H1 (cell line): ENCODE measurements around the gene TRMT61B. TPM values are rescaled to one million over a fixed set of nuclear protein-coding genes. Genes with fewer than 3 reads are reported as not detected.

ENCODE experiments used
- CTCF ChIA-PET: fragments of 300-600 bp; sonication (Branson Sonifier 250); formaldehyde crosslinking; loops from one replicate; lab custom pipeline; 2021; ENCODE audit not compliant: partially characterized antibody; lab: Charles Lee
- POLR2A ChIA-PET: fragments of 300-600 bp; sonication (Branson Sonifier 250); formaldehyde crosslinking; loops from one replicate; lab custom pipeline; 2021; ENCODE audit warnings: inconsistent platforms; ENCODE audit not compliant: partially characterized antibody; lab: Charles Lee
- DNase-seq, 2 experiments: peaks; one replicate each; pipeline versions ENCODE4 v3.0.0 to v3.0.0-alpha.2; 2010 to 2022; ENCODE audit warnings: low spot score in 2 of 2, low read depth in 1 of 2, mixed read lengths in 1 of 2
- FAIRE-seq: peaks from 2 replicates; lab custom pipeline; 2011; peaks lifted over from hg19 to GRCh38; lab: Jason Lieb, UNC
- H2AFZ ChIP-seq: 2 replicates; pipeline ENCODE4 v1.8.1; 2012; ENCODE audit warnings: low read length, inconsistent platforms
- H2AK5ac ChIP-seq: 2 replicates; pipeline ENCODE4 v1.6.1; 2013; ENCODE audit warnings: low read depth, low read length
- H2BK120ac ChIP-seq: replicated peaks from 2 replicates; pipeline ENCODE3; 2013; ENCODE audit warnings: low read depth, low read length, inconsistent platforms
- H2BK12ac ChIP-seq: 2 replicates; pipeline ENCODE4 v1.6.1; 2013; ENCODE audit warnings: low read depth, low read length
- H2BK15ac ChIP-seq: 2 replicates; pipeline ENCODE4 v1.6.1; 2013; ENCODE audit warnings: low read length
- H2BK20ac ChIP-seq: 2 replicates; pipeline ENCODE4 v1.6.1; 2013; ENCODE audit warnings: low read length
- H2BK5ac ChIP-seq: 2 replicates; pipeline ENCODE4 v1.6.1; 2013; ENCODE audit warnings: low read depth, low read length
- H3K14ac ChIP-seq: 2 replicates; pipeline ENCODE4 v1.6.1; 2013; ENCODE audit warnings: inconsistent platforms; ENCODE audit not compliant: insufficient read length
- H3K18ac ChIP-seq: 2 replicates; pipeline ENCODE4 v1.6.1; 2013; ENCODE audit warnings: low read length; ENCODE audit errors: extremely low read depth
- H3K23ac ChIP-seq: 2 replicates; pipeline ENCODE4 v1.6.1; 2013; ENCODE audit warnings: inconsistent platforms; ENCODE audit not compliant: insufficient read length
- H3K23me2 ChIP-seq: 2 replicates; pipeline ENCODE4 v1.6.1; 2013; ENCODE audit warnings: low read depth, low read length
- H3K27ac ChIP-seq: 2 replicates; pipeline ENCODE4 v1.6.1; 2011; ENCODE audit warnings: low read depth, low read length, inconsistent platforms
- H3K27me3 ChIP-seq, 4 experiments: replicated peaks in 1 of 4; 1 replicate in 1 of 4; 2 replicates in 3 of 4; pipeline versions ENCODE4 v1.6.1 to v1.8.1; 2011 to 2013; ENCODE audit warnings: low read length in 3 of 4, mild to moderate bottlenecking in 3 of 4, inconsistent platforms in 2 of 4, mixed read lengths in 2 of 4, moderate library complexity in 1 of 4; ENCODE audit not compliant: control insufficient read depth in 3 of 4, insufficient read depth in 3 of 4; ENCODE audit errors: extremely low read depth in 1 of 4
- H3K36me3 ChIP-seq, 4 experiments: 2 replicates each; pipeline versions ENCODE4 v1.6.1 to v1.8.1; 2011 to 2013; ENCODE audit warnings: mild to moderate bottlenecking in 4 of 4, low read length in 3 of 4, moderate library complexity in 2 of 4, control low read depth in 1 of 4, inconsistent platforms in 1 of 4; ENCODE audit not compliant: insufficient read depth in 4 of 4, control insufficient read depth in 2 of 4
- H3K4ac ChIP-seq: replicated peaks from 2 replicates; pipeline ENCODE3; 2013; ENCODE audit warnings: low read length, low read depth, mixed read lengths, inconsistent platforms; ENCODE audit not compliant: insufficient read length
- H3K4me1 ChIP-seq, 4 experiments: replicated peaks in 1 of 4; 1 replicate in 1 of 4; 2 replicates in 3 of 4; pipeline versions ENCODE4 v1.6.1 to v1.8.1; 2011 to 2013; ENCODE audit warnings: low read length in 3 of 4, inconsistent platforms in 2 of 4, mixed read lengths in 1 of 4; ENCODE audit not compliant: insufficient read depth in 4 of 4, control insufficient read depth in 3 of 4
- H3K4me2 ChIP-seq, 2 experiments: 2 replicates each; pipeline versions ENCODE4 v1.6.1 to v1.8.1; 2011 to 2013; ENCODE audit warnings: low read depth in 2 of 2, low read length in 2 of 2, control low read depth in 1 of 2, inconsistent platforms in 1 of 2, mild to moderate bottlenecking in 1 of 2; ENCODE audit not compliant: insufficient read depth in 1 of 2
- H3K4me3 ChIP-seq, 4 experiments: fragments of 200-600, 300-600 bp in 1 of 4; sonication (generic), shearing (Covaris generic), sonication (Bioruptor Twin) in 1 of 4; 2 replicates each; pipeline versions ENCODE4 v1.5.1 to v1.8.1; 2011 to 2016; ENCODE audit warnings: low read length in 4 of 4, low read depth in 3 of 4, control low read depth in 2 of 4, inconsistent platforms in 2 of 4, mild to moderate bottlenecking in 2 of 4, mixed read lengths in 1 of 4, moderate library complexity in 1 of 4; ENCODE audit not compliant: insufficient read depth in 2 of 4; ENCODE audit errors: extremely low read depth in 1 of 4
- H3K56ac ChIP-seq: replicated peaks from 2 replicates; pipeline ENCODE3; 2013; ENCODE audit warnings: low read depth, mild to moderate bottlenecking, mixed read lengths, low read length, inconsistent platforms; ENCODE audit not compliant: insufficient read length
- H3K79me1 ChIP-seq: 2 replicates; pipeline ENCODE4 v1.6.1; 2013; ENCODE audit warnings: low read depth, low read length, control low read depth
- H3K79me2 ChIP-seq, 2 experiments: 2 replicates each; pipeline versions ENCODE4 v1.6.1 to v1.8.1; 2012 to 2013; ENCODE audit warnings: low read length in 2 of 2, mild to moderate bottlenecking in 2 of 2, inconsistent platforms in 1 of 2; ENCODE audit not compliant: insufficient read depth in 2 of 2, control insufficient read depth in 1 of 2
- H3K9ac ChIP-seq, 4 experiments: replicated peaks in 1 of 4; 1 replicate in 1 of 4; 2 replicates in 3 of 4; pipeline versions ENCODE4 v1.6.1 to v1.8.1; 2011 to 2013; ENCODE audit warnings: low read depth in 3 of 4, low read length in 3 of 4, control low read depth in 2 of 4, mild to moderate bottlenecking in 2 of 4, moderate library complexity in 2 of 4, inconsistent platforms in 1 of 4; ENCODE audit errors: extremely low read depth in 1 of 4
- H3K9me3 ChIP-seq, 2 experiments: 2 replicates each; pipeline versions ENCODE4 v1.6.1 to v1.8.1; 2012 to 2013; ENCODE audit warnings: mild to moderate bottlenecking in 2 of 2, moderate library complexity in 2 of 2, control low read depth in 1 of 2, inconsistent platforms in 1 of 2, low read depth in 1 of 2, low read length in 1 of 2, mixed read lengths in 1 of 2; ENCODE audit not compliant: insufficient read depth in 2 of 2
- H4K20me1 ChIP-seq, 2 experiments: replicated peaks in 1 of 2; 2 replicates each; pipeline versions ENCODE3 to v1.8.1; 2011 to 2013; ENCODE audit warnings: inconsistent platforms in 2 of 2, low read length in 2 of 2, mild to moderate bottlenecking in 1 of 2; ENCODE audit not compliant: insufficient read depth in 2 of 2, control insufficient read depth in 1 of 2
- H4K5ac ChIP-seq: 2 replicates; pipeline ENCODE4 v1.6.1; 2013; ENCODE audit warnings: low read length, low read depth, mixed read lengths, inconsistent platforms; ENCODE audit not compliant: insufficient read length
- H4K8ac ChIP-seq: 2 replicates; pipeline ENCODE4 v1.8.0; 2013; ENCODE audit warnings: mild to moderate bottlenecking, moderate library complexity, low read length, inconsistent platforms; ENCODE audit not compliant: insufficient read depth; ENCODE audit errors: extremely low read depth
- H4K91ac ChIP-seq: replicated peaks from 2 replicates; pipeline ENCODE3; 2013; ENCODE audit warnings: low read length, mixed read lengths, inconsistent platforms; ENCODE audit not compliant: insufficient read length
- CHD1 ChIP-seq: IDR thresholded peaks from 2 replicates; pipeline ENCODE4 v1.6.1; 2012; ENCODE audit warnings: low read depth, low read length, improper control_type of control experiment
- CTBP2 ChIP-seq: IDR thresholded peaks from 2 replicates; pipeline ENCODE4 v1.7.0; 2011; ENCODE audit warnings: borderline replicate concordance, mild to moderate bottlenecking, moderate library complexity, mixed read lengths, low read length; ENCODE audit not compliant: insufficient read depth, insufficient read length
- EGR1 ChIP-seq: IDR thresholded peaks from 2 replicates; pipeline ENCODE4 v1.6.1; 2011; ENCODE audit warnings: low read depth, low read length, borderline replicate concordance
- MAFK ChIP-seq: IDR thresholded peaks from 2 replicates; pipeline ENCODE4 v1.6.1; 2012; ENCODE audit warnings: low read depth, mild to moderate bottlenecking, improper control_type of control experiment, low read length
- SIX5 ChIP-seq: IDR thresholded peaks from 2 replicates; pipeline ENCODE4 v1.6.1; 2011; ENCODE audit warnings: mild to moderate bottlenecking, low read depth, low read length
- SP1 ChIP-seq: IDR thresholded peaks from 2 replicates; pipeline ENCODE4 v1.6.1; 2011; ENCODE audit warnings: low read depth, low read length
- TAF1 ChIP-seq: IDR thresholded peaks from 2 replicates; pipeline ENCODE4 v1.6.1; 2011; ENCODE audit warnings: mild to moderate bottlenecking, low read depth, low read length
- TEAD4 ChIP-seq: IDR thresholded peaks from 2 replicates; pipeline ENCODE4 v1.6.1; 2012; ENCODE audit warnings: low read depth, low read length, inconsistent platforms, mixed read lengths
- WGBS, 2 experiments: shearing (Covaris generic) in 1 of 2; methylation state at CpG; one replicate each; pipeline versions ENCODE4 v1.1.6 to v1.1.7; 2013 to 2015; ENCODE audit warnings: low lambda C conversion rate in 2 of 2, mixed read lengths in 2 of 2, inconsistent platforms in 1 of 2, low coverage in 1 of 2, missing lambda C conversion rate in 1 of 2; ENCODE audit not compliant: insufficient replicate concordance in 2 of 2, insufficient coverage in 1 of 2, insufficient read length in 1 of 2; ENCODE audit errors: extremely low coverage in 1 of 2, missing lambda C conversion rate in 1 of 2; 5-methylcytosine and 5-hydroxymethylcytosine counted together
- polyA plus RNA-seq, 7 experiments: library from polyadenylated mRNA; depleted of rRNA in 3 of 7; stranded (reverse) in 5 of 7; unstranded in 2 of 7; fragments of >200 nt in 5 of 7; fragments of 200-250 nt in 2 of 7; gene quantifications; 1 replicate in 5 of 7; 2 replicates in 1 of 7; 4 replicates in 1 of 7; pipeline versions ENCODE4 v1.2.1 to v1.2.3, GENCODE V29; 2011 to 2013; ENCODE audit warnings: missing spikeins in 2 of 7, mixed read lengths in 2 of 7
- total RNA-seq: library from RNA; stranded (reverse); fragmentation: NEBNext Ultra II Directional; extraction: Animal tissue kit (Norgen Biotek cat#: 25700); gene quantifications from 2 replicates; pipeline ENCODE4 v1.2.1, GENCODE V29; 2021
- TF ChIP-seq, protein P1 (sequence below), 3 experiments: IDR thresholded peaks; 1 replicate in 2 of 3; 2 replicates in 1 of 3; pipeline versions ENCODE4 v1.5.1 to v1.6.1; 2011; ENCODE audit warnings: low read length in 3 of 3, mild to moderate bottlenecking in 3 of 3, inconsistent platforms in 2 of 3, low read depth in 1 of 3, moderate library complexity in 1 of 3; ENCODE audit not compliant: insufficient read depth in 1 of 3; ENCODE audit errors: control extremely low read depth in 1 of 3

Gene TRMT61B
- total and polyA plus RNA-seq, 2 of the 8 experiments (the other 6 are each of a cell fraction or from before 2014, with no cell fraction given): 10.4 to 27.8 TPM

DNA sequence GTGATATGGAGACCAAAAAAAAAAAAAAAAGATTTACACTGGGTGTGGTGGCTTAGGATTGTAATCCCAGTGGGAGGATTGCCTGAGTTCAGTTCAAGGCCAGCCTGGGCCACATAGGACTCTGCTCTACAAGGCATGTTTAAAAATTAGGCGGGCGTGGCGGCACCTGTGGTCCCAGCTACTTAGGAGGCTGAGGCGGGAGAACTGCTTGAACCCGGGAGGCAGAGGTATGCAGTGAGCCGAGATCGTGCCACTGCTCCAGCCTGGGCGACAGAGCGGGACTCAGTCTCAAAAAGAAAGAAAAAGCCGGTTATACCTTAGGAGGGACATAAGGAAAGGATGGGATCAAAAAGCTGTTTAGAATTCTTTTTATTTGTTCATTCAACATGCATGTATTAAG, 60.2 kb downstream of the TRMT61B start:
- H4K20me1 ChIP-seq: peaks cover 0 to 5% of the 10 kb centered on the region in 2 experiments
- peak overlapping the region; percentile 23 to 70 (median 63); a peak in 6 of 8 replicates for H3K4me3 ChIP-seq
- H4K91ac ChIP-seq: no peak overlapping the region
- H2BK15ac ChIP-seq: no peak overlapping the region
- H2BK20ac ChIP-seq: no peak overlapping the region
- H3K23me2 ChIP-seq: peaks cover 6% of the 10 kb centered on the region; the same call in 1 of the 2 replicates
- peaks cover 9 to 18% (median 11%) of the 10 kb centered on the region in 4 experiments for H3K27me3 ChIP-seq
- POLR2A ChIA-PET: interaction anchor here (0.7 to 2.3 kb wide), 5 partner anchors 10 to 127 kb away, joined by 3 to 6 read pairs (median 4); partner anchors contain the start of gene PPP1CB
- peak overlapping the region; percentile 53 to 85 for H3K4me2 ChIP-seq
- no peaks in the 10 kb centered on the region for H3K79me1 ChIP-seq
- H2BK5ac ChIP-seq: no peak overlapping the region
- H3K4me1 ChIP-seq: peaks cover 0 to 3% (median 0%) of the 10 kb centered on the region in 4 experiments; a peak in 2 of 7 replicates
- no peak overlapping the region for H3K18ac ChIP-seq
- H2BK12ac ChIP-seq: no peak overlapping the region
- no peak overlapping the region for H3K4ac ChIP-seq
- no peak overlapping the region for H3K56ac ChIP-seq
- peaks cover 0 to 5% of the 10 kb centered on the region in 2 experiments; a peak in 1 of 4 replicates for H3K9me3 ChIP-seq
- H4K8ac ChIP-seq: no peak overlapping the region
- FAIRE-seq: no peak
- TF ChIP-seq SIX5: no peak
- TF ChIP-seq EGR1: no peak
- TF ChIP-seq, protein P1, sequence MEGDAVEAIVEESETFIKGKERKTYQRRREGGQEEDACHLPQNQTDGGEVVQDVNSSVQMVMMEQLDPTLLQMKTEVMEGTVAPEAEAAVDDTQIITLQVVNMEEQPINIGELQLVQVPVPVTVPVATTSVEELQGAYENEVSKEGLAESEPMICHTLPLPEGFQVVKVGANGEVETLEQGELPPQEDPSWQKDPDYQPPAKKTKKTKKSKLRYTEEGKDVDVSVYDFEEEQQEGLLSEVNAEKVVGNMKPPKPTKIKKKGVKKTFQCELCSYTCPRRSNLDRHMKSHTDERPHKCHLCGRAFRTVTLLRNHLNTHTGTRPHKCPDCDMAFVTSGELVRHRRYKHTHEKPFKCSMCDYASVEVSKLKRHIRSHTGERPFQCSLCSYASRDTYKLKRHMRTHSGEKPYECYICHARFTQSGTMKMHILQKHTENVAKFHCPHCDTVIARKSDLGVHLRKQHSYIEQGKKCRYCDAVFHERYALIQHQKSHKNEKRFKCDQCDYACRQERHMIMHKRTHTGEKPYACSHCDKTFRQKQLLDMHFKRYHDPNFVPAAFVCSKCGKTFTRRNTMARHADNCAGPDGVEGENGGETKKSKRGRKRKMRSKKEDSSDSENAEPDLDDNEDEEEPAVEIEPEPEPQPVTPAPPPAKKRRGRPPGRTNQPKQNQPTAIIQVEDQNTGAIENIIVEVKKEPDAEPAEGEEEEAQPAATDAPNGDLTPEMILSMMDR (IDR thresholded peaks at IDR 0.05; ENCODE audit: control extremely low read depth in 1 of 3, insufficient read depth in 1 of 3, low read depth in 1 of 3, low read length in 3 of 3): no peak
- no peak for TF ChIP-seq MAFK
- no peak for TF ChIP-seq CHD1
- TF ChIP-seq CTBP2: no peak
- TF ChIP-seq SP1: no peak
- no peak for TF ChIP-seq TEAD4
- TF ChIP-seq TAF1: no peak
- TF ChIP-seq, all 59 proteins: peak for 0
- peak overlapping the region; percentile 81 for H2AFZ ChIP-seq
- 77% methylated on average over 10 of the region's 10 CpGs; no CpG with 5 or more reads in 1 of the 2 experiments for WGBS, 2 experiments
- no peak overlapping the region for H4K5ac ChIP-seq
- CTCF ChIA-PET: interaction anchor here (0.7 kb wide), 1 partner anchor 67 kb away, joined by 3 read pairs; no protein-coding TSS in a partner anchor
- H3K23ac ChIP-seq: no peak overlapping the region
- no peak overlapping the region for H3K27ac ChIP-seq
- no peak overlapping the region; a peak in 1 of 7 replicates for H3K9ac ChIP-seq
- DNase-seq: no peak
- no peak overlapping the region for H3K14ac ChIP-seq
- no peak overlapping the region for H2AK5ac ChIP-seq
- H3K79me2 ChIP-seq: no peaks in the 10 kb centered on the region
- H3K36me3 ChIP-seq: no peaks in the 10 kb centered on the region
- no peak overlapping the region for H2BK120ac ChIP-seq
